Measurements from ENCODE around the gene PDE4C. TPM values are rescaled to one million over a fixed set of nuclear protein-coding genes. Genes with fewer than 3 reads are reported as not detected.
"Not testable (repeated sequence)": the region's sequence is repeated elsewhere in the genome, so short reads cannot be mapped to it uniquely, and the experiment has no call there.

Gene PDE4C
- total and polyA plus RNA-seq, 12 donors: 0.30 to 6.3 (median 1.1) TPM

- no peak for DNase-seq
- no peaks in the 10 kb centered on the region for H3K36me3 ChIP-seq
- peaks cover 0 to 25% (median 20%) of the 10 kb centered on the region in 7 donors for H3K27me3 ChIP-seq
- no peak for ATAC-seq
- 88 to 89% methylated on average over 17 of the region's 17 CpGs for WGBS, 2 donors
- H3K4me1 ChIP-seq: peaks cover 0 to 3% (median 0%) of the 10 kb centered on the region in 9 donors
- intact Hi-C loops (cut with DNase I): no loop called here
- H3K4me3 ChIP-seq: no peak overlapping the region
- no peak overlapping the region for H3K27ac ChIP-seq
- H3K9me3 ChIP-seq: no peaks in the 10 kb centered on the region
- no peak for TF ChIP-seq CTCF (IDR thresholded peaks at IDR 0.05)
Observed at GRCh38 chr19:18218159-18218558, 8.1 kb downstream of the PDE4C start.

GRCh38 chr19:18216789-18217188 is 9.4 kb downstream of the PDE4C start:
- no peak for TF ChIP-seq CTCF (IDR thresholded peaks at IDR 0.05)
- Histone ChIP-seq H3K27ac (no peak overlapping the region), H3K4me1 (peaks cover 0 to 3% (median 0%) of the 10 kb centered on the region in 9 donors), H3K36me3 (no peaks in the 10 kb centered on the region), H3K9me3 (no peaks in the 10 kb centered on the region), H3K4me3 (no peak overlapping the region), H3K27me3 (peaks cover 0 to 20% (median 15%) of the 10 kb centered on the region in 7 donors)
- DNase-seq: no peak
- no peak for ATAC-seq
- WGBS, 2 donors: 94 to 96% methylated on average over 8 of the region's 8 CpGs
- intact Hi-C loops (cut with DNase I): no loop called here

GRCh38 chr19:18214779-18215433 is 11.3 kb downstream of the PDE4C start:
- no peaks in the 10 kb centered on the region for H3K4me1 ChIP-seq

GRCh38 chr19:18211683-18212082 is 14.6 kb downstream of the PDE4C start:
- Histone ChIP-seq H3K4me1 (peaks cover 0 to 8% (median 0%) of the 10 kb centered on the region in 9 donors), H3K4me3 (no peak overlapping the region), H3K36me3 (no peaks in the 10 kb centered on the region), H3K27ac (no peak overlapping the region), H3K9me3 (no peaks in the 10 kb centered on the region), H3K27me3 (peaks cover 0 to 15% (median 5%) of the 10 kb centered on the region in 7 donors)
- no peak for TF ChIP-seq CTCF (IDR thresholded peaks at IDR 0.05)
- ATAC-seq (no peak), DNase-seq (no peak)
- WGBS, 2 donors: 81 to 84% methylated on average over 14 of the region's 14 CpGs
- intact Hi-C loops (cut with DNase I): loop anchor here in 4 of 10 donors (5.0 kb wide), 2 partner anchors 36 to 41 kb away; no protein-coding TSS in a partner anchor

More at GRCh38 chr19:18214779-18215433, 11.3 kb downstream of the PDE4C start:
- intact Hi-C loops (cut with DNase I): loop anchor here in 4 of 10 donors (5.0 kb wide), 2 partner anchors 32 to 37 kb away; no protein-coding TSS in a partner anchor
- Histone ChIP-seq H3K4me3 (no peak overlapping the region), H3K27ac (no peak overlapping the region), H3K9me3 (no peaks in the 10 kb centered on the region), H3K27me3 (peaks cover 0 to 11% (median 0%) of the 10 kb centered on the region in 7 donors), H3K36me3 (no peaks in the 10 kb centered on the region)
- no peak for ATAC-seq
- no peak for DNase-seq
- TF ChIP-seq CTCF (IDR thresholded peaks at IDR 0.05): no peak
- WGBS, 2 donors: 70 to 71% methylated on average over 7 of the region's 7 CpGs

GRCh38 chr19:18209912-18210311 is 16.3 kb downstream of the PDE4C start:
- intact Hi-C loops (cut with DNase I): loop anchor here (2.0 to 10.0 kb wide), 10 partner anchors 37 to 205 kb away; partner anchors contain the start of genes SSBP4 (in 3 of the 10), LSM4 (in 2 of the 10) and LRRC25 (in 1 of the 10)
- WGBS, 2 donors: 86 to 88% methylated on average over 5 of the region's 5 CpGs
- H3K36me3 ChIP-seq, DNase-seq, H3K4me3 ChIP-seq, H3K27ac ChIP-seq, H3K9me3 ChIP-seq, ATAC-seq: not testable (repeated sequence)
- H3K27me3 ChIP-seq: peaks cover 0 to 15% (median 5%) of the 10 kb centered on the region in 7 donors
- H3K4me1 ChIP-seq: peaks cover 6 to 22% (median 10%) of the 10 kb centered on the region in 9 donors
